D341Med (cell line): ENCODE results near the gene SPTLC3.

Experiments used
- DNase-seq: peaks from one replicate; pipeline ENCODE4 v3.0.0; 2012; ENCODE audit warnings: low spot score

Gene SPTLC3

DNA sequence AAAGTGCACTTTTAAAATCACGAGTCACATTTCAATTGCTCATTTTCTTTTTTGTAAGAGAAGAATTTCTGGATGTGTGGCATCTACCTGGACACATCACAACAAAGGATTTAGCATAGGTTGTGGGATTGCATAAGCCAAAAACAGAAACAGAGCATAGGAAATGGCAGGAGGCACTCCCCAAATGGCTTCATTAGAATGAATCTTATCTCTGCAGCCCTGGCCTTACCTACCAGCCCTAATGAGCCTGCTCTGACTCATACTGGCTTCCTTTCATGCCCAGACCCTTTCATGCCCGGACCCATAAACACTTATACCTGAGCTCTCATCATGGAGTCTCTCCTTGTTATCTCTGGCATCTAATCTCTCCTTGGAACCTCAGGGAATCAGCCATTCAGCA, 23.9 kb upstream of the SPTLC3 start:
- no peak for DNase-seq

DNA sequence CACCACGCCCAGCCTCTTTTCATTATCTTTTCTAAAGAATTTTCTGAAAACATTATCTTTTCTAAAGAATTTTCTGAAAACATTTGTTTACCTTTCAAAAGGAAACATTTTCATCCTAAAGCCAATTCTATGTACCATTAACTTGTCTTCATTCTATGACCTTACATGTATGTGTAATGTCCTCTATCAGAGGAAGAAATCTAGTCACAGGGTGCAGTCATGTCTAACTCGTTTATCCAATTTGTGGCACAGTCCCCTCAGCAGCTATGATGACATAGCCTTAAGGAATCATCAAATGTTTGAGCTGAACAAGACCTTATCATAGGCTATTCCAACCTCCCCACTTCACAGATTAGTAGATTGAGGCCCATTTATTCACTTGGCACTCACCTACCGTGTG, 21.5 kb upstream of the SPTLC3 start:
- DNase-seq: no peak

DNA sequence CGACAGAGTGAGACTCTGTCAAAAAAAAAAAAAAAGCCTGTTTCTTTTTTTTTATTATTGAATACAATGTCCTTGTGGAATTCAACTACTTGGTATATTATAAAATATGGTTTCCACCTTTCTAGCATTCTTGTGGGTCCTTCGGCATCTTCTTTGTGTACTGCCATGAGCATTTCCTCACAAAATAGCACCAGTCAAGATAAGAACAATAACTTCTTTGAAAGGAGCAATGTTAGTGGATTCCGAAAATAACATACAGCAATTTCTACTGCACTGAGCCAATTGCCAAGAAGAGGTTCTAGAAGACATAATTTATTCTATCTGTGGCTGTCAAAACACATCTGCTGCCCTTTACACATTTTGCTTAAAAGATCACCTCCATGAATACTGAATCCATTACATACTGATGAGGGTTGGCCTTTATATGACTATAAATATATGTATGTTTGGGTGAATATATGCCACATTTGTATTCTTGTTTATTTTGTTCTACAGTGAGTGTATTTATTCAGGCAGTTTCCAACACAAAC, 19.1 kb upstream of the SPTLC3 start:
- DNase-seq: no peak

DNA sequence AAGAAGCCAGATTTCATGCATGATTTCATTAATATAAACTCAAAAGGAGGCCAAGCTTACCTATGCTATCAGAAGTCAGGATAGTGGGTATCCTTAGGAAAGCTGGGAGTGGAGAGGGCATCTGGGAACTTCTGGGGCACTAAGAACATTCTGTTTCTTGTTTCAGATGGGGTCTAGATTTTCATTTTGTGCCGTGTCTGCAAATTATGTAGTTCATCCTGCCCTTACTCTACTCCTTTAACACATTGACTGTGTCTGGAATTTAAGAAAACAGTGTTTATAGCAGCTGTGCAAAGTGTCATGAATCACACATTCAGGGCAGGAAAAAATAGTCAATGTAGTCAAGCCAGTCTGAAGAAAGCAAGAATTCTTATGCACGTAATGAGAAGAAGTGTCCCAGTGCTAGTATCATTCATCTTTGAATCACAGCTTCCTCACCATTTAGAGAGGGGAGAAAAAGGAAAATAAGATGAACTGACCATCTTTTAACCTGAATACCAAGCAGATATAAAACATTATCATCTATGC, 11.6 kb upstream of the SPTLC3 start:
- DNase-seq: no peak

DNA sequence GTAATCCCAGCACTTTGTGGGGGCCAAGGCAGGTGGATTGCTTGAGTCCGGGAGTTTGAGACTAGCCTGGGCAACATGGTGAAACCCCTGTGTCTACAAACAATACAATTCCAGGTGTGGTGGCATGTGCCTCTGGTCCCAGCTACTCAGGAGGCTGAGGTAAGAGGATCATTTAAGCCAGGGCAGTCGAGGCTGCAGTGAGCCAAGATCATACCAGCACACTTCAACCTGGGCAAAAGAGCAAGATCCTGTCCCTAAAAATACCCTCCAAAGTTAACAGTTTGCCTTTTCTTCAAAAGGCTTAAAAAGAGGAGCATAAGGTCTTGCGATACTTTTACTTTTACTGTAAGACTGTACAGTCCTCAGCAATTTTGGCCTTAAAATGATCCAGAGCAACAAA, 10.7 kb upstream of the SPTLC3 start:
- DNase-seq: no peak

DNA sequence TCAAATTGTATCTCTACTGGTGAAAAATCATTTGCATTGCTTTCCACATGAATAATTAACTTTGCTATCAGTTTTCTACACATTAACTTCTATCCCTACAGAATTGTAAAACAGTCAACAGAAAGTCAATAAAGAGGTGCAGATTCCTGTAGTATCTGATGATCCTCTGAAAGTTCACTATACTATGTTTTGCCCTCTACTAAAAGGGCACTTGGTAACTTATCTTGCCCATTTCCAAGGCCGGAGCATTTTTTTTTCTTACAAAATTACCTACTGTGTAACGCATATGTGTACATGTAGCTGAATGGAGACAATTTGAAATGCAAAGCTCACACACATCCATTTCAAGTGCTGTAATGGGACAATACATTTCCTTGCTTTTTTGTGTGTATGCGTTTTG, 9.6 kb upstream of the SPTLC3 start:
- no peak for DNase-seq

DNA sequence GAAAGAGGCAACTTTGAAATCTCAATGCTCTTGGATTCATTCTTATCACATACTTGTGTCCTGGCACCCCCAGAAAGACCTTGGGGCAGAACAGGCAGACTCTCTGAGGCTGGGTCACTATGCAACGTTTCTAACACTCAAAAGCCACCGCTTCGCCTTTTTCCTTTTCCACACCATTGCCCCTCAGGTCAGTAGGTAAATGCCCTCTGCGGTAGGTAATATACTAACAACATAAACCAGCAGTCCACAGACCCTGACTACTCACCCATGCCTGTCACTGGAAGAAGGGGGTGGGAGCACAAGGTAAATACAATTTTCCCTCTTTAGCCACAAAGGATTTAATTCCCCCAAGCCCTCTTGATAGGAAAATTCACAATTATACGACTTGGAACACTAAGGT, 6.5 kb upstream of the SPTLC3 start:
- no peak for DNase-seq

DNA sequence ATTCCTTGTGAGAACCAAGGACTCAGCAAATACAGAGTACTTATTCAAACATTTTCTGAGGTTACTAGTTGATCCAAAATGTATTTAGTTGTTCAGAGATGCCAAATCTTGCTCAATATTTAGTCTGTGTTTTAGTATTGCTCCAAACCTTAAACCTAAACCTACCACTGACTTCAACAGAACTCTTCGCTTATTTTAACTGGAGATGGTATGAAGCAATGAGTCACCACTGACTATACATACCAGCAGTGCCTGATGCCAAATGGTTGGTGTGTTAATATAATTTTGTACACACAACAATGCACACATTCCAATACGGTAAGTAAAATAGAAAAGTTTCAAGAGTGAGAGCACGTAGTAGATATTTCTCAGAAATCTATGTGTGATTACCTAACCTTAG, 1.9 kb upstream of the SPTLC3 start:
- DNase-seq: no peak

DNA sequence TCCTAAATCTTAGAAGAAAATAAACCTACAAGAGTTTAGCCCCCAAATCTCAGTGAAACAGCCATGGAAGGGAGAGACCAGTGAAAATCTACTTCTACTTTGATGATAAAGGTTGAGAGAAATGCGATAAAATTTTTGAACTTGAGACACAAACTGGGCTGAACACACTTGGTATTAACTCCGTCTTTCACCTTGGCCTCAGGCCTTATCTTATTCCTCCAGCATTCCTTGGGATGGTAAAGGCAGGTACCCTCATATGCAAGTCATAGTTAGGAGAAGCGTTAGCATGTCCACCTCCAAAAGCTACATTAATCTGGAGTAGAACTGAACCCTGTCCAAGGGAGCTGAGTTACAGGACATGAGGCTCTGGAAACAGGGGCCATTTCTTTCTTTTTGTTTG, 1.2 kb upstream of the SPTLC3 start:
- DNase-seq: no peak

DNA sequence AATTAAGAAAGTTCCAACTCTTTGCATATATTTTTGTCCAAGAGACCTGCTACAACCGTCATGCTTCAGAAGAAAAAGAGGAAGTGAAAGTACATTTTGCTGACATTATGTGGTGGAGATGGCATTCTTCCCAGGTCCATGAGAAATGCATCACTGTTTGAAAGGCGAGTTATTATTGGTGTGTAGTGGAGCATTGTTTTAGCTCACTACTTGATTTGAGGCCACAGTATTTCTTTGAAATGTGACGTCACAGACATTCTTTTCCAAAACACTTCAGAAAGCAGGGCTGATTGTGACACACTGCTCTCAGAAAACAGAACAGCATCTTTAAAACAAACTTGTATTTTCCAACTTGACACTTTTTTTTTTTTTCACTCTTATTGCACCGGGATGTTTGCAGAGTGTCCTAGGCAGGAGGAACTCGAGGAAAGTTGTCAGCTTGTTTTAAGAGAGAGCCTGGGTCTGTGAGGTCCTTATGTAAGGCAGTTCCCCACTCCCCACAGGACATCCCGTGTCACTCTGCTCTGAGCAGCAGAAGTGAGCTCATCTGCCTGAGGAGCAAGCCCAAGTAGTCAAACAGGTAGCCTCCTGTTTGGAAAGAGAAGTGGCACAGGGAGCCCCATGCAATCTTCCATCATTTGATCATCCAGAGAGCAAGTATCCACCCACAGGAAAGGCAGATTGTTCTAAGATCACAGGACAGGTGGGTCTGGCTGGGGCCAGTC, 1.1 kb downstream of the SPTLC3 start:
- no peak for DNase-seq

DNA sequence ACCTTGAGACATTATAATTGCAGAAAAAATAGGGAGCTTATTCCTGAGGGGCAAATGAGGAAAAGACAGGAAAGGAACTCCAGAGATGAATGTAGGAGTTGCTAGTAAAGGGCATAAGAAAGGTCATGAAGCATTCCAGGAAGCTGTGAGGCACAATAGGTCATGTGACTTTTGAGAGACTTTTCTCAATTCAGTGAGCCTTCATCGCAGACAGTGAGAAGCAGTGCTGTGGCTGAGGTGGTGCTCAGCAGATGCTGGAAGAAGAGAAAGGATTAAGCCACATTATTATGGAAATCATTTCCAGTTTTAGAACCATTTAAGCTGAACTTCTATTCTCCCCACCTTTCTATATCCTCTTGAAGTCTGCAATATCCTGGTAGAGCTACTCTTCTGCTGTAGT, 4.1 kb downstream of the SPTLC3 start:
- DNase-seq: no peak

DNA sequence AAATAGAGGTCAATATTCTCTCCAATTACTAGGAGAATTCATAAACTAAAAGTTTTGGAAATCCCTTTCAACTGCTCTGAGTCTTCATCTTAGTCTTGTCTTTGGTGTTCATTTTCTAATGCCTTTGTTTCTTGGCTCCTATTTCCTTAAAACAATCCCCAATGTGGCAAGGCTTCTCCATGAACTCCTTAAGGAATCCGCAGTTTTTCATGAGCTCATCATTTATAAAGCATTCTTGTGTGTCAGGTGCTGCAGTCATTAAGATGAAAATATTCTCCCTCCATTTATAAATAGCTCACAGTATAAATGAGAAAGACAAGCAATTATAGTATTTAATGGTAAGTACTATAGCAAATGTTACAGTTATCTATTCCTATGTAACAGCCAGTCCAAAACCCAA, 4.6 kb downstream of the SPTLC3 start:
- DNase-seq: no peak

DNA sequence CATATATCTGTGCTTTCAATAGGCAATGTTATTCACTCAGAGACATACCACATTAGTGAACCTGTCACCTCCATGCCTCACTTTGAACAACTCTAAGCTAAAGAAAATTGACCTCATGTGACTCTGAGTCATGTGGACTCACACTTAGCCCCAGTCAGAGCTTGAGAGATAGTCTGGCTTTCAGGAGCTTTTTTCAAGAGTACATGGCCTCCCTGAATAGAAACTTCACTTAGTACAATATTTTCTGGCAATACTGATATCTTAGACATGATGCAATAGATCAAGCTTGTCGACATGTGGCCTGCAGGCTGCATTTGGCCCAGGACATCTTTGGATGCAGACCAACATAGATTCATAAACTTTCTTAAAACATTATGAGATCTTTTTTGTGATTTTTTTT, 8.5 kb downstream of the SPTLC3 start:
- no peak for DNase-seq

DNA sequence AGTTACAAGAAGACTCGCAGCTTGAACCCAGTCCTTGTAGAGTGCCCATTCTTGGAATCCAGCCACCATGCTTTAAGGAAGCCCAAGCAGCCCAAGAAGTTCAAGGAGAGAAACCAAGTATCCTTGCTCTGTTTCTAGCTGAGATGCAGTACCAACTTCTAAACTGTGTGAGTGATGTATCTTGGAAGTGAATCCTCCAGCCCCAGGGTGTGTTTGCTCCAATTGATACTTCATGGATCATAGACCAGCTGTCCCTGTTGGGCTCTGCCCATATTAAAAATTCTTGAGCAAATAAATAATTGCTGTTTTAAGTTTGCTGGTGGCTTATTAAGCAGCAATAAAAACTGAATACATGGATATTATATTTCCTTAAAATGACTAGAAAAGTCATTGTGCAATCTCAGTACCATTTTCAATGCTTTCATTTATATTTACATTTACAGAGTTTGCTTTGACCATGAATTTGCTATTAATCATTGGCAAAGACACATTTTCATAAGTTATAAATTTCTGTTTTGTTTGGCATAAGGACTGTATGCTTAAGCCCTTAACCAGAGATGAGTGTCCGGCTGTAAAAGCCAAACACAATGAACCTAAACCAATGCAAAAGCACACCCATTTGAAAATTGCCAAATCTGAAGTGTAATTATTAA, 9.2 kb downstream of the SPTLC3 start:
- no peak for DNase-seq

DNA sequence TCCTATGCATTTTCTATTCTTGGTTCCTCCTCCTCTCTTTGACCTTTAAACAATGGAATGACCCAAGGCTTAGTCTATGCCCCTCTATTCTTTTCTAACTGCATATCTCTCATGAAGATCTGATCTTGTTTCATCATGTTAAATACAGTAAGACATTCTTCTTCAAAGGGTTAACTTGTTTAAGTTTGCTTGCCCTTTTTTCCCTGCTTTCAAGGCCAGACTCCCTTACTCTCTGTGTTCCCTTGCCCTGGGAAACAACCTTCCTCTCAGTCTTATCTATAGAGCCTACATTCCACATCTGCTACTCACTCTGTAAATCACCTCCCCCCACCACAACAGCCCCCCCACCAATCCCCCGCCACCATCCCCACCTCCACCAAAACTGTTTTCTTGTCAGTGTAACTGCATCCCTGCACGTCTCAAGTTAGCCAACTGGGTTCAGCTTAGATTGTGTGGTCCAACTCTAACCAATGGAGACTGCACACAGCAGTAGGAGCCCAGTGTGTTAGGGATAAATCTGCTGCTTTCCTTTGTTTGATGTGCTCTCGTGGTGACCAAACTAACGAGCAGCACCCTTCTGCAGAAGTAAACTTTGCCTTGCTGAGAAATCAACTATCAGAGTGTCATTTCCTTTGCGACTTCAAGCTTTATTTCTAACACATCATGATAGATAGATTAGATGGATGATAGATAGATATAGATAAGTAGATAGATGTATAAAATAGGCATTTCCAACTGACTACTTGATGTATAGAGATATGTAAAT, 12.6 kb downstream of the SPTLC3 start:
- no peak for DNase-seq

DNA sequence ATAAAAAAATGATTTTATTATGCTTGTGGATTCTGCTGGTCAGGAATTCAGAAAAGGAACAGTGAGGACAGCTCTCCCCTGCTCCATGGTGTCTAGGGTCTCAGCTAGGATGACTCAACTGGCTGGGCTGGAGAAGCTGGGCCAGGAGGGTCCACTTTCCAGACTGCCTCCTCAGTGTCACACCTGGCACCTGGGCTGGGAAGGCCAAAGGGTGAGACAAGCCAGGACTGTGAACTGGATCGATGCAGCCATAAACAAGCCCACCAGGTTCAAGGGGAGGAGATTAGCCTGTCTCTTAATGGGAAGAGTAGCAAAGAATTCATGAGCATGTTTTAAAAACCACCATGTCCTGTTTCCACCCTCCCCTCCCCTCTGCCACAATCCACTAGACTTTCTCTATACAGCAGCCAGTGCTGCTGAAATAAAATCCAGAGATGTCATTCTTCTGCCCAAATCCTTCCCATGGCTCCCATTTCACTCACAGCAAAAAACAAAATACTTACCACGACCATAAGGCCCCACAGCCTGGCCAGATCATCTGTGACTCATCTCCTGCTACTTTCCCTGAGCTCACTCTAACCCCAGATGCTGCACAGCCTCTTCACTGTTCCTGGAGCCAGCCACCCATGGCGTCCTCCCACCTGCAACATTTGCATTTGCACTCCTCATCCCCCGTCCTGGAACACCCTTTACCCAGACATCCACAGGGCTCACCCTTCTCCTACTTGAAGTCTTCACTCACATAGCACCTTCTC, 13.8 kb downstream of the SPTLC3 start:
- no peak for DNase-seq

DNA sequence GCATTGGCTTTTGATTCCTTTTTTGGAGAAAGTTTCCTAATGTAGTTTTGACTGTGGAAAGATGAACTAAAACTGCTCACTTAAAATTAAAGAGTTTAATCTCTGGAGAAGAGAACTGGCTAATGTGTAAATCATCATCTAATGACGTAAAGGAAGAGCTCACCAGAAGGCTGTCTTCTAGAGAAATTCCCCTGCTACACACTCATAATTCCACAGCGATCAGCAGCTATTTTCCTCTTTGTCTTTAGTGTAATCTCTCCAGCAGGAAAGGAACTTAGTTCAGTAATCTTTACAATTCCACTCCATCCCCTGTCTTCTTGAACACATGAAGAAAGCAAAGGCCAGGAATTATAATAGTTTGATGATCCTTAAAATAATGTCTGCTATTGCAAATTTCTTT, 15.8 kb downstream of the SPTLC3 start:
- DNase-seq: no peak

DNA sequence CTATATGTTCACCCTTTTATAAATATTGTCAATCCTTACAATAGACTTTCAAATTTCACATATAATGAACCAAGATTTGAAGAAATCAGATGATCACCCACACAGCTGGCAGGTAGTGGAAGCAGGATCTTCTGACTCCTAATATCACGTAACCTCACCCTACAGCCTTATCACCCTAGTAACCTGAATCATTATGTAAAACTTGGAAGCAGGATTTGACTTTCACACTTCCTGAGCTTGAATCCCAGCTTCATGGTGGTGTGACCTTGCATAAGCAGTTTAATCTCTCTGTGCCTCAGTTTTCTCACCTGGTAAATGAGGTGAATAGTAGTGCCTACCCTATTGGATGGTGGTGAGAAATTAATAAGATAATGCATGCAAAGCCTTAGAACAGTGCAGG, 16.4 kb downstream of the SPTLC3 start:
- DNase-seq: no peak

DNA sequence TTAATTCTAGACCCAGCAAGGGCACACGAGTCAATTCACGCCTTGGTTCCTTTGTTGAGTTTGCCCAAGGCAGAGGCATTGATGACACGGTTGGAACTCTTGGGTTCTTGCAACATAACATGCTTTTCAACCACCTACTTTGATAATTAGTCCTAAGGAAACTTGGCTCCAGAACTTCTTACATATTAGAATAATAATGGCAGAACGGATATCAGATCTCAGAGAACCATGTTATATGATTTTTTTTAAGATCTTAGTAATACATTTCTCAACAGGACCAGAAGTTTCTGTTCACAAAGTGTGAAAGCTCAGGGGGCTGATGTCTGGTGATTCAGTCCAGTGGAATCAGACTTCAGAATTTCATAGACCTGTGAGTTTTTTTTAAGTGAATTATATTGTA, 19.2 kb downstream of the SPTLC3 start:
- no peak for DNase-seq

DNA sequence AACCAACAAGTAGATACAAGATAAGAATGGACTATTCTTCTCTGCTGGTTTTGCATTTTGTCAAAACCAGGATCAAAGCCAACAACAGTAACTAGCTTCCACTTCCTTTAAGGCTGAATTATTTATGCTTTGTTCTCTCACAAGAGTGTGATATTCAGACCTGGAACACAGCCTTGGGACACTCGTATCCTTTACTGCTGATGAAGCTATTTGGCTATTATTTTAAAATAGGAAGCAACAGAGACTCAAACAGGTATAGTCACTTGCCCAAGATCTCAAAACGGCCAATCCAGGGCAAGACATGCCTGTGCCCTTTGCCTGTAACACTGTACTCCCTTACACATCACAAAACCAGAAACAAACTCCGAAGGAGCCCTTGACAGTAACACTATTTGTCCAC, 19.9 kb downstream of the SPTLC3 start:
- DNase-seq: no peak

DNA sequence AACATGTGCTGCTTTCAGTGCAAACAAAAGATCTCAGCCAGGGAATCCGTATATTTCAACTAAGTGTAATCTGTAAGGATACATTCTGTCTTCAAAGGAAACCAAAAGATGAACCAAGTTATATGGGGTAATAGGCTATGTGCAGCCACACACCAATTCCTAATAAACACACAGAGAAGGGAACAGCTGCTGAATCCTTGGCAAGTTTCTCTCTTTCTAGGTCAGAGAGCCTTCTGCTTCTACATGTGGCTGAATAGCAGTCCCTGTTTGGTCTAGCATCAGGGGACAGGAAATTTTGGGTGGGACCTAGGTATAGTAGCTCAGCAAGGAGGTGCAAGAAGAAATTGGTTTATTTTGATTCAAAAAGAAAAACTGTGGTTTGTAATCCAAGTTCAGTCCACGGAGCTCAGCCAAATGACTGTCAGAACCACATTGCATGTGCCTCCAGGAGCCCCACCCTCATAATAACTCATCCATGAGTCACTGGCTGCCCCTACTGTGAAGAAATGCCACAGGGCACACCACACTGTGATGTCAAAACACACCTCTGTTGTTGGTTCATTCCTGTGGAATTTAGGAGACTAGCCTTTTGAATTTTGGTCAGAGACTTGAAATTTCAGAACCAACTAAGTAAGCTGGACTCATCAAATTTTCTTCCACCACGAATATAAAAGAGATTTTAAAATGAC, 21.1 kb downstream of the SPTLC3 start:
- no peak for DNase-seq

DNA sequence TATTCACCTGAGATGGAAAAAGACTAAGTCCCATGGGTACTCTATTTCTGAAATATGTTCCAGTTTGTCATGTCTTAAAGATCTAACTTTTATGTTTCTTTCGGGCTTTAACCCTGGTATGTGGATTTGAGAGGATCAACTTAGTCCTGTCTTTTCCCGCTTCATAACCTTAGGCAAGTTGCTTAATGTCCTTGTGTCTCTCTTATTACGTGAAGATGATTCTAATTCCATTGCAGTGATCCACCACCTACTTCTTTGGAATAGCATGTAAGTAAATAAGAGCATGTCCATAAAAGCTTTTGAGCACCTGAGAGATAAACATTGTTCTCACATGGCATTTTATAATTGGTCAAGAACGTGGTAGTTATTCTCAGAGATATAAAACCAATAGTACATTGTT, 23.0 kb downstream of the SPTLC3 start:
- no peak for DNase-seq
